GM23248 (cell line): ENCODE measurements around the gene UIMC1. TPM values are rescaled to one million over a fixed set of nuclear protein-coding genes. Genes with fewer than 3 reads are reported as not detected.

Experiments
- DNase-seq: peaks from one replicate; pipeline ENCODE4 v3.0.0-alpha.2; 2015
- H2AFZ ChIP-seq: fragments of 200-600 bp; sonication (generic); 2 replicates; pipeline ENCODE4 v1.6.1; 2016; ENCODE audit warnings: antibody characterized with exemption
- H3F3A ChIP-seq: fragments of 200-600 bp; sonication (generic); 2 replicates; pipeline ENCODE4 v1.6.1; 2016; ENCODE audit warnings: mild to moderate bottlenecking, antibody characterized with exemption, mixed run types; ENCODE audit not compliant: insufficient read depth
- H3K27ac ChIP-seq: fragments of 200-600 bp; sonication (generic); 2 replicates; pipeline ENCODE4 v1.5.1; 2016; ENCODE audit warnings: mild to moderate bottlenecking
- H3K27me3 ChIP-seq: fragments of 200-600 bp; sonication (generic); replicated peaks from 2 replicates; pipeline ENCODE4 v1.6.1; 2016; ENCODE audit warnings: mild to moderate bottlenecking; ENCODE audit not compliant: insufficient read depth
- H3K36me3 ChIP-seq: fragments of 200-600 bp; sonication (generic); 2 replicates; pipeline ENCODE4 v1.6.1; 2016; ENCODE audit warnings: low read depth, mild to moderate bottlenecking
- H3K4me1 ChIP-seq: fragments of 200-600 bp; sonication (generic); 2 replicates; pipeline ENCODE4 v1.6.1; 2016; ENCODE audit warnings: mild to moderate bottlenecking; ENCODE audit not compliant: insufficient read depth
- H3K4me2 ChIP-seq: fragments of 200-600 bp; sonication (generic); one replicate; pipeline ENCODE4 v1.6.1; 2016; ENCODE audit warnings: mild to moderate bottlenecking; ENCODE audit not compliant: unreplicated experiment
- H3K4me3 ChIP-seq: fragments of 200-600 bp; sonication (generic); 2 replicates; pipeline ENCODE4 v1.5.1; 2016; ENCODE audit warnings: mild to moderate bottlenecking
- H3K79me2 ChIP-seq: fragments of 200-600 bp; sonication (generic); 2 replicates; pipeline ENCODE4 v1.6.1; 2016; ENCODE audit warnings: mild to moderate bottlenecking; ENCODE audit not compliant: insufficient read depth
- H3K9ac ChIP-seq: fragments of 200-600 bp; sonication (generic); 2 replicates; pipeline ENCODE4 v1.6.1; 2016; ENCODE audit warnings: mild to moderate bottlenecking
- H3K9me2 ChIP-seq: fragments of 200-600 bp; sonication (generic); 2 replicates; pipeline ENCODE4 v1.6.1; 2016; ENCODE audit warnings: mixed run types, mild to moderate bottlenecking, moderate library complexity; ENCODE audit not compliant: insufficient read depth
- H3K9me3 ChIP-seq: fragments of 200-600 bp; sonication (generic); one replicate; pipeline ENCODE4 v1.6.1; 2017; ENCODE audit warnings: low read depth
- H4K20me1 ChIP-seq: fragments of 200-600 bp; sonication (generic); 2 replicates; pipeline ENCODE4 v1.6.0; 2016; ENCODE audit not compliant: insufficient read depth
- EZH2 ChIP-seq: fragments of 200-600 bp; sonication (generic); IDR thresholded peaks from 2 replicates; pipeline ENCODE4 v1.6.1; 2018; ENCODE audit warnings: antibody characterized with exemption, mild to moderate bottlenecking; ENCODE audit not compliant: insufficient read depth, poor library complexity, severe bottlenecking
- EZH2phosphoT487 ChIP-seq: fragments of 200-600 bp; sonication (generic); IDR thresholded peaks from 2 replicates; pipeline ENCODE4 v1.6.1; 2018; ENCODE audit warnings: antibody characterized with exemption, moderate library complexity, mild to moderate bottlenecking, low read depth; ENCODE audit not compliant: insufficient read depth
- whole genome bisulfite sequencing, 2 experiments: methylation state at CpG; one replicate each; pipeline ENCODE4 v1.1.6; 2015 to 2017; ENCODE audit warnings: low lambda C conversion rate in 2 of 2, low coverage in 1 of 2; ENCODE audit errors: missing lambda C conversion rate in 2 of 2; 5-methylcytosine and 5-hydroxymethylcytosine counted together
- in situ Hi-C: fragments of 300-500 bp; cut with MboI; formaldehyde crosslinking; loops from 2 replicates; pipeline ENCODE4 v1.15.0; 2020
- polyA plus RNA-seq: library from polyadenylated mRNA; unstranded; fragments of >200 nt; fragmentation: Nextera tagmentation; extraction: Ambion mirVana; gene quantifications from 2 replicates; pipeline ENCODE4 v1.2.1, GENCODE V29; 2016
- total RNA-seq: library from RNA; depleted of rRNA; stranded (reverse); fragments of >200 nt; shearing (Covaris generic); gene quantifications from 2 replicates; pipeline ENCODE4 v1.2.3, GENCODE V29; 2014

UIMC1 gene
- total and polyA plus RNA-seq, 2 experiments from 2014 or later: 18.4 to 27.6 TPM

GRCh38 chr5:177029498-177029897 is 22.9 kb upstream of the UIMC1 start:
- Histone ChIP-seq H3K79me2 (peaks cover 92% of the 10 kb centered on the region), H3K9me2 (no peaks in the 10 kb centered on the region), H3K4me1 (peaks cover 6% of the 10 kb centered on the region; the same call in 1 of the 2 replicates), H3K4me3 (no peak overlapping the region), H3K36me3 (no peaks in the 10 kb centered on the region), H3K9me3 (no peaks in the 10 kb centered on the region), H3K9ac (no peak overlapping the region), H3F3A (no peaks in the 10 kb centered on the region), H3K4me2 (no peak overlapping the region), H3K27ac (no peak overlapping the region), H3K27me3 (no peaks in the 10 kb centered on the region), H4K20me1 (no peaks in the 10 kb centered on the region), H2AFZ (no peak overlapping the region)
- TF ChIP-seq EZH2phosphoT487 (no peak), EZH2 (no peak)
- no peak for DNase-seq
- 97 to 98% methylated on average over 6 of the region's 6 CpGs for WGBS, 2 experiments
- in situ Hi-C loops: no loop called here

DNA sequence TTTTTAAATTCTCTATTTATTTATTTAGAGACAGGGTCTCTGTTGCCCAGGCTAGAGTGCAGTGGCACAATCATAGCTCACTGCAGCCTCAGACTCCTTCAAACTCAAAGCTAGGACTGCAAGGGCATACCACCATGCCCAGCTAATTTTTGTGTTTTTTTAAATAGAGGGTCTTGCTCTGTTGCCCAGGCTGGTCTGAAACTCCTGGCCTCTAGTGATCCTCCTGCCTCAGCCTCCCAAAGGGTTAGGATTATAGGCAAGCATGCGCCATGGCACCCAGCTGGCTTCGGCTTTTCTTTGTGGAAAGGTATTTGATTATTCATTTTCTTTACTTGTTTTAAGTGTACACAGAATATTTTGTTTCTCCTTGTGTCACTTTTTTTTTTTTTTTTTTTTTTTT is 21.1 kb upstream of the UIMC1 start:
- DNase-seq: no peak
- Histone ChIP-seq H3K9me2 (no peaks in the 10 kb centered on the region), H3K9ac (no peak overlapping the region), H3K36me3 (no peaks in the 10 kb centered on the region), H3K4me3 (no peak overlapping the region), H3F3A (no peaks in the 10 kb centered on the region), H3K27ac (no peak overlapping the region), H2AFZ (no peak overlapping the region), H3K27me3 (no peaks in the 10 kb centered on the region), H3K4me2 (no peak overlapping the region), H3K9me3 (no peaks in the 10 kb centered on the region), H3K79me2 (peaks cover 88% of the 10 kb centered on the region), H3K4me1 (peaks cover 12% of the 10 kb centered on the region), H4K20me1 (no peaks in the 10 kb centered on the region)
- TF ChIP-seq EZH2: no peak
- no peak for TF ChIP-seq EZH2phosphoT487
- WGBS, 2 experiments: 100% methylated on average over 2 of the region's 2 CpGs
- in situ Hi-C loops: no loop called here

DNA sequence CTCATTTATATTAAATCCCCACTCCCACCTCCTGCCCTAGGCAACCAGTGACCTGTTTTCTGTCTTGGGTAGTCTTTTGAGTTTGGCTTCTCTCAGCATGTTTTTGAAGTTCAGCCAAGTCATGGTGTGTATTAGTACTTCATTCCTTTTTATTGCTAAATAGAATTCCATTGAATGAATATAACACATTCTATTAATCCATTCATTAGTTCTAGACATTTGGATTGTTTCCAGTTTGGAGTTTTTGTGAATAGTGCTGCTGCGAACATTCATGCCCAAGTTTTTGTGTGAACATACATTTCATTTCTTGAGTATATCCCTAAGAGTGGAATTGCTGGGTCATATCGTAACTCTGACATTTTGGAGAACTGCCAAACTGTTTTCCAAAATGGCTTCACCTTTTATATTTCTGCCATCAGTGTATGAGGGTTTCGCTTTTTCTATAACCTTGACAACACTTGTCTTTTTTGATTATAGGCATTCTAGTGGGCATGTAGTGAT is 18.6 kb upstream of the UIMC1 start:
- Histone ChIP-seq H3K27ac (no peak overlapping the region), H3K79me2 (peaks cover 86% of the 10 kb centered on the region), H3K36me3 (no peaks in the 10 kb centered on the region), H2AFZ (no peak overlapping the region), H3K4me3 (no peak overlapping the region), H3K27me3 (no peaks in the 10 kb centered on the region), H3K4me1 (peaks cover 19% of the 10 kb centered on the region), H3K4me2 (no peak overlapping the region), H3K9me2 (no peaks in the 10 kb centered on the region), H4K20me1 (no peaks in the 10 kb centered on the region), H3K9ac (no peak overlapping the region), H3F3A (no peaks in the 10 kb centered on the region), H3K9me3 (no peaks in the 10 kb centered on the region)
- DNase-seq: peak; percentile 35
- TF ChIP-seq EZH2phosphoT487 (no peak), EZH2 (no peak)
- WGBS, 2 experiments: 74 to 78% methylated on average over 3 of the region's 3 CpGs
- in situ Hi-C loops: no loop called here

- Histone ChIP-seq H3K9me2 (no peaks in the 10 kb centered on the region), H3K27me3 (no peaks in the 10 kb centered on the region), H3K79me2 (peaks cover 80% of the 10 kb centered on the region), H3K27ac (no peak overlapping the region), H3K4me3 (no peak overlapping the region), H2AFZ (no peak overlapping the region), H3K36me3 (no peaks in the 10 kb centered on the region), H3K9ac (no peak overlapping the region), H3K4me2 (no peak overlapping the region), H4K20me1 (no peaks in the 10 kb centered on the region), H3K9me3 (no peaks in the 10 kb centered on the region), H3F3A (no peaks in the 10 kb centered on the region), H3K4me1 (peaks cover 19% of the 10 kb centered on the region)
- 42 to 71% methylated on average over 1 of the region's 1 CpG for WGBS, 2 experiments
- in situ Hi-C loops: no loop called here
- no peak for TF ChIP-seq EZH2phosphoT487
- no peak for TF ChIP-seq EZH2
- DNase-seq: no peak
Observed at GRCh38 chr5:177024559-177024958, 18.0 kb upstream of the UIMC1 start.

DNA sequence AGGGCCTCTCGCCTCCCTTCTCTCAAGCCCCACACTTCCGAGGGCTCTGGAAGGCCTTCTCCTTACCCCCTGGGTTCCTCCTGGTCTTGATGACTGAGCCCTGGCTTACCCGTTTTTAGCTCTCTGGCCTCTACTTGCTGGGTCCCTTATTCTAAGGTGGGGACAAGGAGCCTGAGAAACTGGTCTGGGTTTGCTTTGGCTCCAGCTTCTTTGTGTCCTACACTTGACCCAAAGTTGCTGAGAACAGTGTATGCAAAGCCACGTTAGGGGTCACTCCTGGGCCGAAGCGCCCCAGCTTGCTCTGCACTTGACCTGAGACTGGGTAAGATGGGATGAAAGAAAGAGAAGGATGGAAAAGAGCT is 16.7 kb upstream of the UIMC1 start:
- Histone ChIP-seq H3K4me2 (peak overlapping the region; percentile 97), H3F3A (no peaks in the 10 kb centered on the region), H3K27ac (peak overlapping the region; percentile 32), H3K9me2 (no peaks in the 10 kb centered on the region), H3K4me1 (peaks cover 19% of the 10 kb centered on the region), H3K9ac (peak overlapping the region; percentile 91), H3K4me3 (peak overlapping the region; percentile 90), H3K36me3 (no peaks in the 10 kb centered on the region), H3K27me3 (no peaks in the 10 kb centered on the region), H4K20me1 (no peaks in the 10 kb centered on the region), H2AFZ (peak overlapping the region; percentile 99), H3K9me3 (no peaks in the 10 kb centered on the region), H3K79me2 (peaks cover 70% of the 10 kb centered on the region)
- TF ChIP-seq EZH2phosphoT487 (no peak), EZH2 (no peak)
- no peak for DNase-seq
- in situ Hi-C loops: no loop called here
- 15 to 17% methylated on average over 6 of the region's 6 CpGs for WGBS, 2 experiments
